Left lung (tissue), 10 donors: ENCODE results near the gene TNS2. TPM values are rescaled to one million over a fixed set of nuclear protein-coding genes. Genes with fewer than 3 reads are reported as not detected.

Source experiments
- ATAC-seq: fragments of 200-7000 bp; cut with Tn5 transposase; one replicate; pipeline ENCODE4 v1.9.1; 2020; ENCODE audit warnings: moderate library complexity
- DNase-seq, 4 donors: peaks; one replicate each; pipeline ENCODE4 v3.0.0-alpha.2; 2013 to 2020
- H3K27ac ChIP-seq, 2 donors: fragments of 200-600 bp; sonication (generic) in 1 of 2; one replicate each; pipeline versions ENCODE4 v1.5.0 to v1.8.0; 2020 to 2021
- H3K27me3 ChIP-seq, 2 donors: fragments of 200-600 bp; sonication (generic) in 1 of 2; one replicate each; pipeline versions ENCODE4 v1.5.0 to v1.8.0; 2020 to 2021
- H3K36me3 ChIP-seq, 2 donors: fragments of 200-600 bp; sonication (generic) in 1 of 2; one replicate each; pipeline versions ENCODE4 v1.5.0 to v1.8.0; 2020 to 2021
- H3K4me1 ChIP-seq, 2 donors: fragments of 200-600 bp; one replicate each; pipeline ENCODE4 v1.8.0; 2021
- H3K4me3 ChIP-seq, 2 donors: fragments of 200-600 bp; sonication (generic) in 1 of 2; one replicate each; pipeline versions ENCODE4 v1.5.0 to v1.8.0; 2020 to 2021; ENCODE audit warnings: mild to moderate bottlenecking in 1 of 2
- H3K9me3 ChIP-seq, 2 donors: fragments of 200-600 bp; sonication (generic) in 1 of 2; one replicate each; pipeline versions ENCODE4 v1.5.0 to v1.8.0; 2020 to 2021
- intact Hi-C, 2 donors: fragments of 100-400 bp; cut with DNase I; formaldehyde crosslinking; loops; one replicate each; pipeline versions ENCODE4 v1.11.2 to v1.14.2; 2022
- polyA plus RNA-seq, 6 donors: library from polyadenylated mRNA; unstranded; fragments of 120-200 nt; gene quantifications; one replicate each; pipeline ENCODE4 v1.2.1, GENCODE V29; 2013; ENCODE audit not compliant: insufficient read length in 6 of 6
- total RNA-seq, 2 donors: library from RNA; stranded (reverse); fragmentation: NEBNext Ultra II Directional; extraction: Animal tissue kit (Norgen Biotek cat#: 25700); gene quantifications; one replicate each; pipeline ENCODE4 v1.2.1, GENCODE V29; 2021
- TF ChIP-seq, protein P1 (sequence below), 2 donors: fragments of 200-600 bp; sonication (generic) in 1 of 2; IDR thresholded peaks; one replicate each; pipeline versions ENCODE4 v1.5.0 to v1.8.0; 2021; ENCODE audit warnings: antibody characterized with exemption in 2 of 2
- donor health status: DM: no; HTN: yes; CAD: no.
- donor health status: DM: no; HTN: no; CAD: no.

Gene TNS2
- total and polyA plus RNA-seq, 8 donors: 101 to 164 (median 117) TPM

- intact Hi-C loops: no loop called here
- H3K9me3 ChIP-seq: no peaks in the 10 kb centered on the region
- DNase-seq (no peak), ATAC-seq (no peak)
- H3K36me3 ChIP-seq: peaks cover 0 to 51% of the 10 kb centered on the region in 2 donors
- no peaks in the 10 kb centered on the region for H3K27me3 ChIP-seq
- peaks cover 33 to 45% of the 10 kb centered on the region in 2 donors for H3K4me1 ChIP-seq
- no peak overlapping the region for H3K27ac ChIP-seq
- TF ChIP-seq, protein P1, sequence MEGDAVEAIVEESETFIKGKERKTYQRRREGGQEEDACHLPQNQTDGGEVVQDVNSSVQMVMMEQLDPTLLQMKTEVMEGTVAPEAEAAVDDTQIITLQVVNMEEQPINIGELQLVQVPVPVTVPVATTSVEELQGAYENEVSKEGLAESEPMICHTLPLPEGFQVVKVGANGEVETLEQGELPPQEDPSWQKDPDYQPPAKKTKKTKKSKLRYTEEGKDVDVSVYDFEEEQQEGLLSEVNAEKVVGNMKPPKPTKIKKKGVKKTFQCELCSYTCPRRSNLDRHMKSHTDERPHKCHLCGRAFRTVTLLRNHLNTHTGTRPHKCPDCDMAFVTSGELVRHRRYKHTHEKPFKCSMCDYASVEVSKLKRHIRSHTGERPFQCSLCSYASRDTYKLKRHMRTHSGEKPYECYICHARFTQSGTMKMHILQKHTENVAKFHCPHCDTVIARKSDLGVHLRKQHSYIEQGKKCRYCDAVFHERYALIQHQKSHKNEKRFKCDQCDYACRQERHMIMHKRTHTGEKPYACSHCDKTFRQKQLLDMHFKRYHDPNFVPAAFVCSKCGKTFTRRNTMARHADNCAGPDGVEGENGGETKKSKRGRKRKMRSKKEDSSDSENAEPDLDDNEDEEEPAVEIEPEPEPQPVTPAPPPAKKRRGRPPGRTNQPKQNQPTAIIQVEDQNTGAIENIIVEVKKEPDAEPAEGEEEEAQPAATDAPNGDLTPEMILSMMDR (IDR thresholded peaks at IDR 0.05): no peak
- H3K4me3 ChIP-seq: no peak overlapping the region
These were observed 5.8 kb downstream of the TNS2 start for GRCh38 chr12:53055471-53056266.

GRCh38 chr12:53056296-53056695 is 6.4 kb downstream of the TNS2 start:
- Histone ChIP-seq H3K36me3 (peaks cover 0 to 55% of the 10 kb centered on the region in 2 donors), H3K9me3 (no peaks in the 10 kb centered on the region), H3K4me3 (no peak overlapping the region), H3K27me3 (no peaks in the 10 kb centered on the region), H3K4me1 (peaks cover 33 to 49% of the 10 kb centered on the region in 2 donors), H3K27ac (no peak overlapping the region)
- TF ChIP-seq, protein P1 (IDR thresholded peaks at IDR 0.05): no peak
- ATAC-seq: no peak
- intact Hi-C loops: no loop called here
- DNase-seq: no peak

GRCh38 chr12:53056901-53057300 is 7.0 kb downstream of the TNS2 start:
- no peak for DNase-seq
- Histone ChIP-seq H3K36me3 (peaks cover 0 to 55% of the 10 kb centered on the region in 2 donors), H3K27ac (no peak overlapping the region), H3K27me3 (no peaks in the 10 kb centered on the region), H3K4me1 (peaks cover 28 to 47% of the 10 kb centered on the region in 2 donors), H3K4me3 (no peak overlapping the region), H3K9me3 (no peaks in the 10 kb centered on the region)
- ATAC-seq: no peak
- TF ChIP-seq, protein P1 (IDR thresholded peaks at IDR 0.05): no peak
- intact Hi-C loops: no loop called here

DNA sequence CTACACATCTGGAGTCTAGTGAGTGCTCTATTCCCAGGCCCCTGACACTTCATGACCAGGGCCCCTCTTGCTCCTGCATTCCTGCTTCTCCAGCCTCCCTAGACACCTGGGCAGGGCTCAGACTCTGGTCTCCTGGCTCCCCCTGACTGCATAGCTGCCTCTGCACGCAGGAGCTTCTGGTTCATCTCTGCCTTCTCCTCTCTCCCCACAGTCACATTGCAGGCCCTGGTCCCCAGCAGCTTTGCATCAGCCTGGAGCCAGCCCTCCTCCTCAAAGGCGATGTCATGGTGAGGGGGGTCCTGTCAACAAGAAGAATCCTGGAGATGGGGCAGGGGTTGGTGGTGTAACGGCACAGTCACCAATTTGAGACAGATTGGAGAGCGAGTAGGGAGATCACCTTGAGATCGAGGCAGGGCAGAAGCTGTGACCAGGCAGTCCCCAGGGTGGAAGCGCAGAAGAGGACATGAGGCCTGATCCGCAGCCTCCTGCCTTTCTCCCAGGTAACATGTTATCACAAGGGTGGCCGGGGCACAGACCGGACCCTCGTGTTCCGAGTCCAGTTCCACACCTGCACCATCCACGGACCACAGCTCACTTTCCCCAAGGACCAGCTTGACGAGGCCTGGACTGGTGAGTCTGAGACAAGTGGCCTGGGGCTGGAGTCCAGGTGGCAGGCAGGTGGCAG is 8.1 kb downstream of the TNS2 start:
- no peaks in the 10 kb centered on the region for H3K27me3 ChIP-seq
- ATAC-seq: no peak
- peak in 1 of 4 donors; percentile 30 for DNase-seq
- no peak overlapping the region for H3K27ac ChIP-seq
- no peaks in the 10 kb centered on the region for H3K9me3 ChIP-seq
- no peak overlapping the region for H3K4me3 ChIP-seq
- H3K36me3 ChIP-seq: peaks cover 5 to 63% of the 10 kb centered on the region in 2 donors
- H3K4me1 ChIP-seq: peaks cover 26 to 47% of the 10 kb centered on the region in 2 donors
- intact Hi-C loops: no loop called here
- TF ChIP-seq, protein P1 (IDR thresholded peaks at IDR 0.05): no peak
